PC-3 (cell line): ENCODE data around the gene SPAAR. TPM values are rescaled to one million over a fixed set of nuclear protein-coding genes. Genes with fewer than 3 reads are reported as not detected.
A peak's percentile ranks its signal among the peaks of the same experiment; 100 is the strongest.

Experiments used
- ATAC-seq: fragments of 200-7000 bp; cut with Tn5 transposase; 2 replicates; pipeline ENCODE4 v1.9.1; 2020; ENCODE audit warnings: mild to moderate bottlenecking, moderate library complexity
- BruUV-seq: library from RNA; stranded (reverse); fragments of 400-500 nt; replicated peaks from 2 replicates; lab custom pipeline; 2021; lab: Mats Ljungman, UMichigan
- CTCF ChIA-PET: fragments of 300-600 bp; sonication (Branson Sonifier 250); formaldehyde crosslinking; loops from one replicate; lab custom pipeline; 2022; ENCODE audit warnings: antibody characterized with exemption; lab: Charles Lee
- POLR2A ChIA-PET: fragments of 300-600 bp; sonication (Branson Sonifier 250); formaldehyde crosslinking; loops from one replicate; lab custom pipeline; 2022; ENCODE audit warnings: antibody characterized with exemption; ENCODE audit not compliant: unreplicated experiment; lab: Charles Lee
- DNase-seq: peaks from one replicate; pipeline ENCODE4 v3.0.0-alpha.2; 2015
- H2AFZ ChIP-seq: fragments of 300-600 bp; sonication (generic); 2 replicates; pipeline ENCODE4 v1.6.0; 2016; ENCODE audit warnings: antibody characterized with exemption, low read length
- H3F3A ChIP-seq: fragments of 300-600 bp; sonication (generic); one replicate; pipeline ENCODE4 v1.6.0; 2017; ENCODE audit warnings: antibody characterized with exemption, low read length, control low read depth, mild to moderate bottlenecking; ENCODE audit not compliant: unreplicated experiment
- H3K27ac ChIP-seq: fragments of 300-600 bp; sonication (generic); 2 replicates; pipeline ENCODE4 v1.5.1; 2016; ENCODE audit warnings: mild to moderate bottlenecking, low read length
- H3K27me3 ChIP-seq: fragments of 300-600 bp; sonication (generic); 2 replicates; pipeline ENCODE4 v1.6.1; 2016; ENCODE audit warnings: low read length, mixed read lengths
- H3K36me3 ChIP-seq: fragments of 300-600 bp; sonication (generic); 2 replicates; pipeline ENCODE4 v1.6.1; 2016; ENCODE audit warnings: low read depth, mixed run types, low read length, mixed read lengths
- H3K4me1 ChIP-seq: fragments of 300-600 bp; sonication (generic); 2 replicates; pipeline ENCODE4 v1.5.1; 2016; ENCODE audit warnings: low read length; ENCODE audit not compliant: insufficient read depth
- H3K4me2 ChIP-seq: fragments of 300-600 bp; sonication (generic); 2 replicates; pipeline ENCODE4 v1.6.0; 2016; ENCODE audit warnings: low read length
- H3K4me3 ChIP-seq: fragments of 300-600 bp; sonication (generic); 2 replicates; pipeline ENCODE4 v1.5.1; 2016; ENCODE audit warnings: mild to moderate bottlenecking, low read length, mixed read lengths
- H3K79me2 ChIP-seq: fragments of 300-600 bp; sonication (generic); 2 replicates; pipeline ENCODE4 v1.6.1; 2017; ENCODE audit warnings: low read length, mixed read lengths
- H3K9ac ChIP-seq: fragments of 300-600 bp; sonication (generic); 2 replicates; pipeline ENCODE4 v1.6.0; 2016; ENCODE audit warnings: mild to moderate bottlenecking, low read length
- H3K9me2 ChIP-seq: fragments of 300-600 bp; sonication (generic); replicated peaks from 2 replicates; pipeline ENCODE4 v1.6.1; 2016; ENCODE audit warnings: mixed run types, low read length, mixed read lengths
- H3K9me3 ChIP-seq: fragments of 300-600 bp; sonication (generic); 2 replicates; pipeline ENCODE4 v1.6.1; 2016; ENCODE audit warnings: low read length, mixed read lengths
- H4K20me1 ChIP-seq: fragments of 300-600 bp; sonication (generic); 2 replicates; pipeline ENCODE4 v1.6.1; 2016; ENCODE audit warnings: low read length, mixed read lengths
- CTCF ChIP-seq: fragments of 300-600 bp; sonication (generic); conservative IDR thresholded peaks from 2 replicates; pipeline ENCODE4 v1.5.1; 2017; ENCODE audit warnings: antibody characterized with exemption, low read depth, mild to moderate bottlenecking, low read length
- EZH2 ChIP-seq: fragments of 300-600 bp; sonication (generic); IDR thresholded peaks from one replicate; pipeline ENCODE4 v1.6.1; 2017; ENCODE audit warnings: antibody characterized with exemption, mild to moderate bottlenecking, low read length; ENCODE audit not compliant: unreplicated experiment
- EZH2phosphoT487 ChIP-seq: fragments of 300-600 bp; sonication (generic); IDR thresholded peaks from 2 replicates; pipeline ENCODE4 v1.6.1; 2018; ENCODE audit warnings: mild to moderate bottlenecking, antibody characterized with exemption, low read length, borderline replicate concordance
- intact Hi-C: fragments of 100-400 bp; cut with micrococcal nuclease; formaldehyde crosslinking; loops from 2 replicates; pipeline ENCODE4 v1.9.0; 2023
- total RNA-seq: library from RNA; depleted of rRNA; stranded (reverse); fragments of >200 nt; gene quantifications from 2 replicates; pipeline ENCODE4 v1.2.3, GENCODE V29; 2014

Gene SPAAR
- total RNA-seq, 1 experiment from 2014 or later = not detected

GRCh38 chr9:35948901-35949318 is 39.6 kb downstream of the SPAAR start:
- no peak overlapping the region for H3K27ac ChIP-seq
- no TSS peak for BruUV-seq
- TF ChIP-seq EZH2 (no peak), EZH2phosphoT487 (no peak), CTCF (no peak)
- ChIA-PET CTCF (no interaction called here), POLR2A (no interaction called here)
- H3K4me2 ChIP-seq = no peak overlapping the region
- DNase-seq (peak; percentile 7), ATAC-seq (no peak)
- H3K9ac ChIP-seq = no peak overlapping the region
- H3K4me1 ChIP-seq = peaks cover 12% of the 10 kb centered on the region
- H3K9me2 ChIP-seq = no peaks in the 10 kb centered on the region
- H3K27me3 ChIP-seq = no peaks in the 10 kb centered on the region
- no peaks in the 10 kb centered on the region for H3K79me2 ChIP-seq
- no peak overlapping the region for H3K4me3 ChIP-seq
- intact Hi-C loops = no loop called here
- no peaks in the 10 kb centered on the region for H3K36me3 ChIP-seq
- H4K20me1 ChIP-seq = no peaks in the 10 kb centered on the region
- H3F3A ChIP-seq = no peaks in the 10 kb centered on the region
- H2AFZ ChIP-seq = no peak overlapping the region
- H3K9me3 ChIP-seq = no peaks in the 10 kb centered on the region

- Histone ChIP-seq H3K27ac (no peak overlapping the region), H3K27me3 (no peaks in the 10 kb centered on the region), H3K9me2 (no peaks in the 10 kb centered on the region), H3K79me2 (no peaks in the 10 kb centered on the region), H3F3A (no peaks in the 10 kb centered on the region), H3K4me2 (no peak overlapping the region), H3K4me3 (no peak overlapping the region), H4K20me1 (no peaks in the 10 kb centered on the region), H3K9me3 (no peaks in the 10 kb centered on the region), H2AFZ (peak overlapping the region; percentile 55; the same call in 1 of the 2 replicates), H3K9ac (no peak overlapping the region), H3K4me1 (peaks cover 9% of the 10 kb centered on the region), H3K36me3 (no peaks in the 10 kb centered on the region)
- ChIA-PET CTCF (no interaction called here), POLR2A (no interaction called here)
- no TSS peak for BruUV-seq
- DNase-seq = peak; percentile 53
- intact Hi-C loops = no loop called here
- TF ChIP-seq CTCF (no peak), EZH2 (no peak), EZH2phosphoT487 (no peak)
- ATAC-seq = peak; percentile 44; the same call in 1 of the 2 replicates
Observed at GRCh38 chr9:35951736-35952135, 42.4 kb downstream of the SPAAR start.

GRCh38 chr9:35952526-35953191 is 43.4 kb downstream of the SPAAR start:
- Histone ChIP-seq H3K36me3 (no peaks in the 10 kb centered on the region), H3K27ac (no peak overlapping the region), H3K9me2 (no peaks in the 10 kb centered on the region), H2AFZ (no peak overlapping the region), H3K4me2 (no peak overlapping the region), H3K9me3 (no peaks in the 10 kb centered on the region), H3K4me1 (peaks cover 9% of the 10 kb centered on the region), H3K27me3 (no peaks in the 10 kb centered on the region), H3K9ac (no peak overlapping the region), H4K20me1 (no peaks in the 10 kb centered on the region), H3K4me3 (no peak overlapping the region), H3K79me2 (no peaks in the 10 kb centered on the region), H3F3A (no peaks in the 10 kb centered on the region)
- intact Hi-C loops = no loop called here
- BruUV-seq = no TSS peak
- DNase-seq (no peak), ATAC-seq (no peak)
- ChIA-PET POLR2A (no interaction called here), CTCF (no interaction called here)
- TF ChIP-seq EZH2 (no peak), EZH2phosphoT487 (no peak), CTCF (no peak)
